ENCODE data around the gene SMU1. TPM values are rescaled to one million over a fixed set of nuclear protein-coding genes. Genes with fewer than 3 reads are reported as not detected.

Gene SMU1
- total and polyA plus RNA-seq, 2 donors from 2014 or later = 12.8 to 22.0 TPM

- no peaks in the 10 kb centered on the region for H3K4me1 ChIP-seq (ENCODE audit: control insufficient read depth in 2 of 3, insufficient read depth in 2 of 3, low read depth in 1 of 3, low read length in 3 of 3)
- DNase-seq (no peak), FAIRE-seq (no peak)
- peaks cover 0 to 60% (median 28%) of the 10 kb centered on the region in 3 donors for H3K36me3 ChIP-seq (ENCODE audit: control insufficient read depth in 2 of 3, insufficient read depth in 3 of 3, low read length in 3 of 3)
- intact Hi-C loops (cut with DNase I) = no loop called here
- no peaks in the 10 kb centered on the region for H3K9me3 ChIP-seq (ENCODE audit: control insufficient read depth in 2 of 3, insufficient read depth in 1 of 3, low read length in 3 of 3)
- H3K4me3 ChIP-seq (ENCODE audit: low read length in 3 of 3) = no peak overlapping the region
- TF ChIP-seq CTCF (IDR thresholded peaks at IDR 0.05; ENCODE audit: borderline replicate concordance, extremely low read depth, insufficient read depth) = no peak
- H3K9ac ChIP-seq (ENCODE audit: low read length in 3 of 3) = no peak overlapping the region
- no peak overlapping the region for H3K27ac ChIP-seq (ENCODE audit: low read depth in 2 of 2, low read length in 2 of 2)
- H3K27me3 ChIP-seq (ENCODE audit: control insufficient read depth, insufficient read depth, low read length) = no peaks in the 10 kb centered on the region
Observed at GRCh38 chr9:33114746-33115145, 38.3 kb upstream of the SMU1 start.

GRCh38 chr9:33113799-33114547 lies 37.5 kb upstream of the SMU1 start:
- no peak for DNase-seq
- FAIRE-seq = no peak
- no peak overlapping the region for H3K27ac ChIP-seq (ENCODE audit: low read depth in 2 of 2, low read length in 2 of 2)
- TF ChIP-seq CTCF (IDR thresholded peaks at IDR 0.05; ENCODE audit: borderline replicate concordance, extremely low read depth, insufficient read depth) = no peak
- H3K9ac ChIP-seq (ENCODE audit: low read length in 3 of 3) = no peak overlapping the region
- intact Hi-C loops (cut with DNase I) = no loop called here
- no peaks in the 10 kb centered on the region for H3K4me1 ChIP-seq (ENCODE audit: control insufficient read depth in 2 of 3, insufficient read depth in 2 of 3, low read depth in 1 of 3, low read length in 3 of 3)
- H3K36me3 ChIP-seq (ENCODE audit: control insufficient read depth in 2 of 3, insufficient read depth in 3 of 3, low read length in 3 of 3) = peaks cover 0 to 54% (median 28%) of the 10 kb centered on the region in 3 donors
- H3K4me3 ChIP-seq (ENCODE audit: low read length in 3 of 3) = no peak overlapping the region
- H3K9me3 ChIP-seq (ENCODE audit: control insufficient read depth in 2 of 3, insufficient read depth in 1 of 3, low read length in 3 of 3) = no peaks in the 10 kb centered on the region
- H3K27me3 ChIP-seq (ENCODE audit: control insufficient read depth, insufficient read depth, low read length) = no peaks in the 10 kb centered on the region

- Histone ChIP-seq H3K27ac (ENCODE audit: low read depth in 2 of 2, low read length in 2 of 2) (no peak overlapping the region), H3K4me1 (ENCODE audit: control insufficient read depth in 2 of 3, insufficient read depth in 2 of 3, low read depth in 1 of 3, low read length in 3 of 3) (peaks cover 0 to 9% (median 8%) of the 10 kb centered on the region in 3 donors), H3K36me3 (ENCODE audit: control insufficient read depth in 2 of 3, insufficient read depth in 3 of 3, low read length in 3 of 3) (peaks cover 0 to 43% (median 28%) of the 10 kb centered on the region in 3 donors), H3K9me3 (ENCODE audit: control insufficient read depth in 2 of 3, insufficient read depth in 1 of 3, low read length in 3 of 3) (no peaks in the 10 kb centered on the region), H3K9ac (ENCODE audit: low read length in 3 of 3) (no peak overlapping the region), H3K4me3 (ENCODE audit: low read length in 3 of 3) (no peak overlapping the region), H3K27me3 (ENCODE audit: control insufficient read depth, insufficient read depth, low read length) (no peaks in the 10 kb centered on the region)
- DNase-seq (no peak), FAIRE-seq (no peak)
- intact Hi-C loops (cut with DNase I) = no loop called here
- no peak for TF ChIP-seq CTCF (IDR thresholded peaks at IDR 0.05; ENCODE audit: borderline replicate concordance, extremely low read depth, insufficient read depth)
Observed at GRCh38 chr9:33112094-33112493, 35.6 kb upstream of the SMU1 start.

Data from kidney (tissue), 14 donors.